Medulla oblongata (tissue), 1 donor: ENCODE data around the gene GPRIN3.
A peak's percentile ranks its signal among the peaks of the same experiment; 100 is the strongest.

Source experiments
- DNase-seq: peaks from one replicate; pipeline ENCODE4 v3.0.0-alpha.2; 2015; ENCODE audit errors: extremely low spot score

Gene GPRIN3

DNA sequence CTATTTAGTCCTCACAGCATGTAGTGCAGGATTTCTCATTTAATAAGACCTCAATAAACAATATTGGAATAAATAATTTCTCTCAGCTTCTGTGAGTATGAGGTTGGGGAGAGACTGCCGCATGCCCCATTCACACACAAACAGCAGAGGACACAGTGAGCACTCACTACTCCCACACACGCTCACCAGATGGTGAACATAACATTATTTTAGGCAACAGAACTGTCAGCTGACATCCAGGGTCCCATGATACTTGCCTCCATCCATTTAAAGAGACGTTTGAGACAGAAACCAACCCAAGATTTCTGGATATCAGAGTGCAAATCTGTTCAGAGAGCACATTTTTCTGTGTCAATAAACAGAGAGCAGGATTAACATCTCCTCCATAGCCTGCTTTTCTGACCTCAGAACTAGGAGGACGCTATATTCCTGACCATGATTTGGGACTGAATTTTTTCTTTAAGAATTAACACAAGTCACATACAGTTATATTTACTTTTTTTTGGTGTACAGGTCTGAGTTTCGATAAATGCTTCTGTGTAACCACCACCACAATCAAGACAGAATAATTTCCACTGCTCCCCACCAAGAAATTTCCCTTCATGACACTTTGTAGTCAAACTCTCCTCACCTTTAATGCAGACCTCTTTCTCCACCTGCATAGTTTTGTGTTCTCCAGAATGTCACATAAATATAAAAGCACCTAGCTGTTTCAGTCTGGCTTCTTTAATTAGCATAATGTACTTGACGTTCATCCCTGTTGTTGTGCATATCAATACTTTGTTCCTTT is 16.7 kb downstream of the GPRIN3 start:
- DNase-seq = peak; percentile 56

DNA sequence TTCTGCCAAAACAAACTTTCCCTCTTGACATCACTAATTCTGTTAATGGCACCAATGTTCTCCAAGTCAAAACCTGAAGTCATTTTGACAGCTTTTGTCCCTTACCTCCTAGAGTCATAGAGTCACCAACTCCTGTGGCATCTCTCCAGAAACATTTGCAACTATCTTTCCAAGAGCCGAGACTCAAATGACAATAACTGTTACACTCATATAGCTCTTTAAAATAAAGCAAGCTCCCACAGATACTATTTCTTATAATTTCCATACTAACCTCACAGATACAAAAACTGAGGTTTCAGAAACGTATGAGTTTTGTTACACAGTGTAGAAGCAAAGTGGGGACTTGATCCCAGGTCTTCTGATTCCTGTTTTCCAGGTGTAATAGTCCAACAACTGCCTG is 18.3 kb downstream of the GPRIN3 start:
- no peak for DNase-seq

- DNase-seq = no peak
Observed at GRCh38 chr4:89288430-89288829, 19.2 kb downstream of the GPRIN3 start.

GRCh38 chr4:89287945-89288344 is 19.7 kb downstream of the GPRIN3 start:
- DNase-seq = no peak

DNA sequence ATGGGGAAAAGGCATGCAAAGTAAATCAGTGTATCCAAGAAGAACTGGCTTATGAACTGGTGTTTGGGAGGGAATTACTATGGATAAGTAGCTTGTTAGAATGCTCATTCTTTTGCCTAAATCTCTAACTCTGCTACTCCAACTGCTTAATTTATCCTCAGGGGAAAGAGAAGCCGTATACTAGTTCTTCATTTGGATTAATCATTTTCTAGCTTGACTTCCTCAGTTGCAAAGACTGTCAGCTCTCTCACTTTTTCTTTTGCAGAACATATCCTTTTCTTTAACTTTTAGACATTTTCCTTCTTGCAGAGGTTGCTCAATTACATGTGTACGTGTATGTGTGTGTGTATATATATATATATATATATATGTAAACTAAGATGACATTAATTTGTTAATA is 21.9 kb downstream of the GPRIN3 start:
- DNase-seq = no peak

DNA sequence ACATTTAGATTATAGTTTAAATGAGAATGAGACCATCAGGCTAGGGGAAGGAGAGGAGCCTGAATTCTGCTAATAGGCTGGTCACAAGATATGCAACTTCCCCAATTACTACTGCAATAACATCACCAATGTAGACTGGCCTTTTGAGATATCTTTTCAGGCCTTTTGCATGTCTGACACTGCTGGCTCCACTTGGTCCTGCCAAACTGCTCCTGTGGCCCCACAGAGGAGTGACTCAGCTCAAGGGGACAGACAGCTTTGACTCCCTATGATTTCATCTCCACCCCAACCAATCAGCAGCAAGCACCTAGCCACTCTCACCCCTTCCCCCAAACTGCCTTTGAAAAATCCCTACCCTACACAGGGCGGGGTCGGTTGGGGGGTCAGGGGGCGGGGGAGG is 22.8 kb downstream of the GPRIN3 start:
- DNase-seq = no peak

DNA sequence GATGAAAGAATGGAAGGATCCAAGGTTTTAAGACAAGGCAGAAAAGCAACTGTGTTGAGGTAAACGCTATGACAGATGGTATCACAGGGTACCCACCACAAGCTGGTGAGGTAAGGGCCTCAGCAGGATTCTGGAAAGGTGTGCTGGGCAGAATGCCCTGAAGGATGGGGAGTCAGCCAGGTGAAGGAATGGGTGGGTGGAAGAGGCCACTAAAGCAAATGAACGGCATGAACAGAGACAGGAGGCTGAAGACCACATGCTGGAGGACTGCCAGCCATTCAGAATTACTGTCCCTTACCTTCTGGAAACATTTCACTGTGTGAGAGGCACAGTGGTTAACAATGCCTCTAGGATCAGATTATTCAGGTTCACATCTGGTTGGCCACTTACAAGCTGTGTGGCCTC is 23.6 kb downstream of the GPRIN3 start:
- DNase-seq = no peak

DNA sequence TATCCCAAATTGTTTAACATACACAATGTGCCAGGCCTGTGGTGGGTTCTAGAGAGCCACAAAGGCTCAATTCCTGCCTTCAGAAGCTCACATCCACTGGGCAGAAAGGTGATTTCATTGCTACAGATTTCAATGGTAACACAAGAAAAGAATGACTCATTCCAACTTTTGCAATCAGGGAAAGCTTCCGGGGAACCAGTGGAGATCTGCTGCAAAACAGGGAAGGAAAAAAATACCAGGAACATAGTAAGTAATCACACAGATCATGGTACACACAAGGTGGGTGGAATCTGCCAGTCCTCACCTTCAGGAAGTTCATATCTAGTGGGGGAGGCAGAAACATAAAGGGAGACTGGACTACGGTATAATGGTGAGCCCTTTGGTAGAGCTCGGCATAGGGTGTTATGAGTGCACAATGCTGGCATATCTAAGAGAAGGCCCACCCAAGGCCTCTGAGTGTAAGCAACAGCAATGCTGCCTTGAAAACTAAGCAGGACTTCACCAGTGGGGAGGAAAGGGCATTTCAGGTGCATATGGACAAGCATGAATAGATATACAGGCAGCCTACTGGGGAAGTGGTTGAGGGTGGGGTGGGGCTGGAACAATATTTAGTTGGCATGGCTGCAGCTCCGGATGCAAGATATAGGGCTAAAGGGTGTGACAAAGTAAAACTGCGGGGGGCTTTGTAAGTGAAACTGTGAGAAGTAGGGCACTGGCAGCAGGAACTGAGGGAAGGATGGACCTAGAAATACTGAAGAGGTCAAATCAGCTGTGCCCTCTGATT is 24.2 kb downstream of the GPRIN3 start:
- DNase-seq = no peak

DNA sequence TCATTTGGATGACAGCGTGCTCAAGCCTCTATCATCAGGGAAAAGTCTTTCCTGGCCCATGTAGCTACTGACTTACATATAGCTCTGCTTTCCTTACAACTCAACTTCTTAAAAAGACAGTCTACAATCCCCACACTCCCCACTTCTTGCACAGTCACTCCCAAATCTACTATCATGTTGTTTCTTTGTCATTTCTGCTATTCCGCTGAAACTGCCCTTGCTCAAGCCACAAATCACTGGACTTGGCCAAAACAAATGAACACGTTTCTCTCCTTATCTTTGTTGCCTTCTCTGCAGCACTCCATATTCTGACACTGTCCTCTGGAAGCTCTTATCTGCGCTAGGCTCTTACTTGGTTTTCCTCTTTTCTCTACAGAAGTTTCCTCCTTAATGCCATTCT is 28.2 kb downstream of the GPRIN3 start:
- DNase-seq = no peak

GRCh38 chr4:89277412-89277811 is 30.2 kb downstream of the GPRIN3 start:
- no peak for DNase-seq

DNA sequence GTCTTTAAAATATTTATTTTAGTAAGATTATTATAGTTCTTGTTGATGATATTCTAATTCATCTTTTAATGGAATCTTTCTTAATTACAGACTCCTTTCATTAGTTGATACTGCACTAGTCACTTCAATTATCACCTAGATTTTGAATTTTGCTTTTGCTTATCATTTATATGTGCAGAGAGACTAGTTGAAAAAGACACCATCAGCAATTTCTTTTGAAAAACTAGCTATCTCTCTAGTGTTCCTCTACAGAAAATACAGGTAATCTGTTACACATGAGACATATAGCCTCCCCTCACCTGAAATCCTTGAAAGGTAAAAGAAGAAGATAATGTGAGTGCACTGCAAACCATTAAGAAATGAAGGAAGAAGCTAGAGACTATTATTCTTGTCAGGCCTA is 31.3 kb downstream of the GPRIN3 start:
- DNase-seq = no peak

GRCh38 chr4:89275587-89275986 is 32.0 kb downstream of the GPRIN3 start:
- no peak for DNase-seq

GRCh38 chr4:89273741-89274141 is 33.9 kb downstream of the GPRIN3 start:
- no peak for DNase-seq

GRCh38 chr4:89270792-89271191 is 36.8 kb downstream of the GPRIN3 start:
- no peak for DNase-seq

GRCh38 chr4:89269121-89269666 is 38.4 kb downstream of the GPRIN3 start:
- no peak for DNase-seq

- no peak for DNase-seq
Observed at GRCh38 chr4:89268679-89269078, 38.9 kb downstream of the GPRIN3 start.

DNA sequence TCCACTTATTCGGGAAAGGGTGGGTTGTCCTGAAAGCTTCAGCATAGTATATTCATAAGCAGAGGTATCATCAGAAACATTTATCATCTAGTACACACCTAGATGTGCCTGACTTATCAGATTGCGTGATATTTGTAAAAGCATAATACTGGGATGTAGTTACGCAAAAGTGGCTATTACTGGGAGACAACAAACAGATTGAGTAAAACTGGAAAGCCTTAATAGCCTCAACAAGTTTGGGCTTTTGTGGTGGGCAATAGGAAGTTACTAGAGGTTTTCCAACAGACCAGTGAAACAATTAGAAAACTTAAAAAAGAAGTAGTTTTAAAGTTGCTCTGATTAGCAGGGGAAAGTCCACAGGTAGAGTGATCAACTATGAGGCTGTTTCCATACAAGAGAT is 39.8 kb downstream of the GPRIN3 start:
- DNase-seq = no peak

DNA sequence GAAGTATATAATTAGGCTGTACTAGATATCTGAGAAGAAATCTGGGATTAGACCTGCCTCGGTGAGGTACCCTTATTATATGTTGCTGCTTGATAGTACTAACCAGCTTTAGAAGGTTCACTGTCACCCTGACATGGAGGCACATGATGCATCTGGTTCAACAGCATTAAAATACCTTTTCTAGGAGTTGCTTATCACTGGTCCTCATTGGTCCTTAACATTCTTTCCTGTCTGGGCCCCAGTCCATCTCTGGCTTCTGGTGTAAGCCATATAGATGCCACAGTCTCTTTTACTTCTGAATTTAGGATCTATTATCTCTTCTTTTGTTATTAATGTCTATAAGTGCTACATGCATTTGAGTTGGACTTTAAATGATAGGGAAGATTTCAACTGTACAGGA is 40.2 kb downstream of the GPRIN3 start:
- no peak for DNase-seq

DNA sequence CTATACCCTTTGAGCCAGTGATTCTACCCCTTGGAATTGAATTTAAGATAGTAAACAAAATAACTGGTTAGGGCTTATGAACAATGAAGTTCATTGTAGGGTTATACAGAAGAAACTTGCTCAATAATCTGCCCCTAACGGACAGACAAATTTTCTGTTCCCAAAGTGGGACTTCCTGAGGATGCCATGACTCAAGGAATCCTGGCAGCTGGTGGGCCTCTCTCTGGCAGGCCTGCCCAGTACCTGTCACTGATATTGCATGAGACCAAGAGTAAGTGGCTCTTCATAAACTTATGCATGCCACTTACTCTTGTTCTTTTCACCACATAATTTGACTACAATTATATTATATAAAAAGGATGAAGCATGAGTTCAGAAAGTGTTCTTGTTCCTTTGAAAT is 41.5 kb downstream of the GPRIN3 start:
- no peak for DNase-seq

DNA sequence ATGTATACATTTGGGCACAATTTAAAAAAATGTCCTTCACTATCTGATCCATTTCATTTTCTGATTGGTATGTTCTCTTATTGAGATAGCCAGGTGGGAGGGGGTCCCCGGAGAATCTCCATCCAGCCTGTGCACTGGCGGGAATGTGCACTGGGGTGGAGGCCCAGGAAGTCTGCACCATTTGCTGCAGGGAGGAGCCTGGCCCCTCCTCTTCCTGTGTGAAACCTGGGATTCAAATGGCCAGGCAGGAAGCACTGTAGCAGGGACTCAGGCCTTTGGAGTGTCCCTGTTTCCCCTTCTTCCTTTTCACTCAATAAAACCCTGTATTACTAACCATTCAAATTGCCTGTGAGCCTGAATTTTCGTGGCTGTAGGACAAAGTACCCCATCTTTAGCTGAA is 44.3 kb downstream of the GPRIN3 start:
- DNase-seq = no peak

DNA sequence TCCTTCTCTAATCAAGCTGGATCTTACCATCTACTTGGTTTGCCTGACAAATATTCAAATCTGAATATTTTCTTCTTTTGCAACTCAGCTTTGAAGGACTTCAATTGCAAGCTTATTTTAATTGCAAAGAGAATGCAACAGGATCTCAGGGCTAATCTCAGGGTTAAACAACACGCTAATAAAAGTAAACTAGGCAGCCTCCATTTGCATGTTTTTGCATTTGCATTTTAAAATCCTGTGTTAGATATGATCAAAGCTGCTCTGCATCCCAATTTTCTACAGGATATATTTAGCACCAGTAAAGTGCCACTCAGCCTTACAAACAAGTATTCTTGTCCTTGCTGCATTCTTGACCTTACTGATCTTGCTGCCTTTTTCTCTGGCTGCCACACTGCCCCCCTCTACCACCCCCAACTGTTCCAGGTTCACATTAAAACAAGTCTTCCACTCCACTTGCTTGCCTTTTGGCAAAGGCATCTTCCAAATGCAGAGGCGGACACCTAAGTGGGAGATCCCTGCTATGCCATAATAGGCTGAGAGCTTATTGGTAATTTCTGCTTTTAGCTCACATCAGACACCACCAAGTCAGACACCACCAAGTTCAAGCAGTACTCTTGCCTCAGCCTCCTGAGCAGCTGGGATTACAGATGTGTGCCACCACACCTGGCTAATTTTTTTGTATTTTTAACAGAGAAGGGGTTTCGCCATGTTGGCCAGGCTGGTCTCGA is 48.1 kb downstream of the GPRIN3 start:
- DNase-seq = no peak

GRCh38 chr4:89258506-89258905 is 49.1 kb downstream of the GPRIN3 start:
- no peak for DNase-seq
